HG02943 (cell line): ENCODE results near the gene SLC26A4.
"Not testable (repeated sequence)": the region's sequence is repeated elsewhere in the genome, so short reads cannot be mapped to it uniquely, and the experiment has no call there.

Source experiments
- ATAC-seq: cut with Tn5 transposase; IDR thresholded peaks from one replicate; pipeline ENCODE4 v1.9.1; 2021; ENCODE audit warnings: mild to moderate bottlenecking, low read depth, moderate library complexity; ENCODE audit not compliant: unreplicated experiment

Gene SLC26A4

DNA sequence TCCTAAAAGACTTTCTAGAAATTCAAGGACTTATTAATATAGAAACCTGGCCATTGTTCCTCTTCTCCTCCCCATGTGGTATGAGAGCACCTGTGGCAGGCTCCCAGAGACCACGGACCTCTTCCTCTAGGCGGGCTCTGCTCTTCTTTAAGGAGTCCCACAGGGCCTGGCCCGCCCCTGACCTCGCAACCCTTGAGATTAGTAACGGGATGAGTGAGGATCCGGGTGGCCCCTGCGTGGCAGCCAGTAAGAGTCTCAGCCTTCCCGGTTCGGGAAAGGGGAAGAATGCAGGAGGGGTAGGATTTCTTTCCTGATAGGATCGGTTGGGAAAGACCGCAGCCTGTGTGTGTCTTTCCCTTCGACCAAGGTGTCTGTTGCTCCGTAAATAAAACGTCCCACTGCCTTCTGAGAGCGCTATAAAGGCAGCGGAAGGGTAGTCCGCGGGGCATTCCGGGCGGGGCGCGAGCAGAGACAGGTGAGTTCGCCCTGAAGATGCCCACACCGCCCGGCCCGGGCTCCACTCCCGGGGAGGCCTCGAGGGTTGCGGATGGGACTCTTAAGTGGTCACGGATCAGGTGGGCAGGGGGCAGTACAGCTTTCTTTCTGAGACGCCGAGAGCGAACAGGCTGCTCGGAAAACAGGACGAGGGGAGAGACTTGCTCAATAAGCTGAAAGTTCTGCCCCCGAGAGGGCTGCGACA is at the start of gene SLC26A4:
TSS of gene SLC26A4 (plus strand) at position 448 of the 700 bp plus-strand sequence. CDS start 814 bp downstream, outside the sequence.
- no peak for ATAC-seq

DNA sequence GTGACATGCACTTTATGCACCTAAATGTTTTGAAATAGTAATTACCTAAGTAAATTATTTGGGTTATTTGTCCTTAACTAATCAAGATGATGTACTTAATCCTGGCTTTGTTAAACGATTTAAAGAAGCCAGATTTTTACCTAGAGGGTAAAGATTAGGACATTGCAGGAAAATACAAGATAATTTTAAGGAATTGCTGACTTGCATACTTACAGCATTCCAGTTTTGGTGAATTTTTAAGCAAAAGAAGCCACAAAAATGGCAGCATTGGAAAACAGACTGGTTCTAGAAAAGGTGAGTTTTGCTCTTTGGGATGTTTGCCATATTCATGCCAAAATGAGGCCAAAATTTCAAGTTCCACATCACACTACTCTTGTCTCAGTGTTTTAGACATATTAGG is 47.2 kb upstream of the SLC26A4 start:
- no peak for ATAC-seq

DNA sequence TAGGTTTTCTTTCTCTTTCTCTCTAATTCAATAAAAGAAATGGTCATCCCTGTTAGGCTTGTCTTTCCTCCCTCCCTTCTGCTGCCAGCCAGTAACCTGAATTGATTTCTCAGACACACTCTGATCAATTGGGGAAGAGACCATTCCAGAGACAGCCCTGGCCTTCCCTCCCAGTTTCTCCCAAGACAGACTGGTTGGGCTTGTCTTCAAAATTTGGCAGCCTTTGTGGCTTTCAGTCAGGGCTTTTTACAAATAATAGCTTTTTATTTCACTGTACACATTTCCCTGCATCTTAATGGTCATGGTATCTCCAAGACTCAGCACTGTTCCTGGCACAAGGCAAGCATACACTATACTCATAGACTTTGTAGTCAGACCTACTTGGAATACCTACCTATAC is 46.7 kb upstream of the SLC26A4 start:
- ATAC-seq, result no peak

DNA sequence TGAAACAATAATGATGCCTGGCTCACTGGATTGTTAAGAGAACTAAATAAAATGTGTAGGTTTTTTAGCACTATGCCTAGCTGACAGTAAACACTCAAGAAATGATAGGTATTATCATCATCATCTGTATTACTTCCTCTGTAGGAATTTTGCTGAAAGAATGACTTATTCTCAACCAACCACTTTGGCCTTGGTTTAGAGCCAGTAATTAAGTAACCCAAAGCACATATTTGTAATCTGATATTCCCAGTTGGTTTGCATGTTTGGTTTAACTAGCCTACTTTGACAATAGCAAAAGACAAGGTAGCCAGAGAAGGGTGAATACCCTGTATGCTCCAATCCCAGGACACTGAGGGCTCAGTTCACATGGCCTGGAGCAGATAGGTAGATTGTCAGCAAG is 46.2 kb upstream of the SLC26A4 start:
- ATAC-seq, result no peak

DNA sequence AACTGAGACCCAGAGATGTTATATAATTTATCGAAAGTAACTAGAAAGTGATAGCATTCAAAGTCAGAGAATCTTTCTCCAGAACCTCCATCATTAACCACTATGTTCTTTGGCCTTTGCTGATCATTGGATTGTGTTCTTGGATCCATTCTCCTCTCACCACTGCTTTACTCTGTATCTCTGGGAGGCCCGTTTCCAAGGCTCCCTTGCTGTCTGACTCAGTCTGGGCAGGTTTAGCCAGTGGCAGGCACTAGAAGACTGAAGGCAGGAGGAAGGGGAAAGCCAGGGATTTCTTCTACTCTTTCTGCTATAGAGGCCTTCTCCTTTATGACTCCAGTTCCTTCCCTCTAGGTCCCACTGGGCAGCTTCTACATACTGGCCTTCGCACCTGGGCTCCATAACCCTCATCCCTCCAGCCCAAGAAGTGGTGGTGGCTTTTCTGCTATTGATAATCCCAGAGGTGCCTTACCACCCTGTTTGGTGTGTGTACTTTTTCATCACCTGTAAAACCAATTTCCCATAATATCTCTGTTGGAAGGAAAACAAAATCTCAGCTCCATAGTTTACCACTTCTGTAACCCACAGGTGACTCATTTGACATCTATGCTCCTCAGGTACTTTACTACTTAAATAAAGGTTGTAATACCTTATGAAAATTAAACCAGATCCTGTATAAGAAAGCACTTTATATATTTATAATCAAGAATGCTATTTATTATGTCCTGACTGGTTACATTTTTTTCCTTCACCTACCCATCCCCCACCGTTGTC is 44.5 kb upstream of the SLC26A4 start:
- ATAC-seq, result no peak

DNA sequence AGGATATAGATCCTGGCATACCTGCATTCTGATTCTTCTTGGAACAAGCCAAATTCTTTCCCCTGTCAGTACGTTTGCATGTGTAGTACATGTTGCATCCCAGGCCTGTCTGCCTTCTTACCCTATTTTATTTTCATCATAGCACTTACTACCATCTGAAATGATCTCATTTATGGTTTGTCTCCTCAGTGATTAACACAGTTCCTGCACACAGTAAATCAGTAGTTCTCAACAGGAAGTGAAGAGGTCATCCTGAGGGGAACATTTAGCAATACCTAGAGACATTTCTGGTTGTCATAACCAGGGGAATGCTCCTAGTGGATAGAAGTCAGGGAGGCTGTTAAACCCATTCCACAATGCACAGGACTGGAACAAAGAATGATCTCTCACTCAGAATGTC is 38.2 kb upstream of the SLC26A4 start:
- no peak for ATAC-seq

DNA sequence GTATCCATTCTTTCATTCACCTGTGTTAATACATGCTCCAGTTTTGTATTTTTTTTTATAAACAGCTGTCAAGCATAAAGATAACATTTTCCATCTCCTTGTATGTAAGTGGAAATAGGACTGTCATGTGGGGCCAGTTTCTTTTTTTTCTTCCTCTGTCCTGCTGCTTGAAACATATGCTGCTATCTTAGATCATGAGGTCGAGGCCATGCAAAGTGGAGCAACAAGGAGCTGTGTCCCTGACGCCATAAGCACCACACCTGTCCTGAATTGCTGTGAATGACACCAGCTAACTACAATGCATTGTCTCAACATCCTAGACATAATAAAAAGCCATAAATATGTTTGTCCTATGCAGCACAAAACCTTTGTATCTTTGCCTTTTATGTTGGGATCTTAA is 37.7 kb upstream of the SLC26A4 start:
- ATAC-seq, result no peak

DNA sequence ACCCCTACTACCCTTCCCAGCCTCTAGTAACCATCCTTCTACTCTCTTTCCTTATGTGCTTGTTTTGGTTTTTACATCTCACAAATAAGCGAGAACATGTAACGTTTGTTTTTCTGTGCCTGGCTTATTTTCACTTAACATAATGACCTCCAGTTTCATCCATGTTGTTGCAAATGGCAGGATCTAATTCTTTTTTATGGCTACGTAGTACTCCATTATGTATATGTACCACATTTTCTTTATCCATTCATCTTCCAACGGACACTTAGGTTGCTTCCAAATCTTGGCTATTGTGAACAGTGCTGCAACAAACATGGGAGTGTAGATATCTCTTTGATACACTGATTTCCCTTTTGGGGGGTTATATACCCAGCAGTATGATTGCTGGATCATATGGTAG is 33.6 kb upstream of the SLC26A4 start:
- no peak for ATAC-seq

DNA sequence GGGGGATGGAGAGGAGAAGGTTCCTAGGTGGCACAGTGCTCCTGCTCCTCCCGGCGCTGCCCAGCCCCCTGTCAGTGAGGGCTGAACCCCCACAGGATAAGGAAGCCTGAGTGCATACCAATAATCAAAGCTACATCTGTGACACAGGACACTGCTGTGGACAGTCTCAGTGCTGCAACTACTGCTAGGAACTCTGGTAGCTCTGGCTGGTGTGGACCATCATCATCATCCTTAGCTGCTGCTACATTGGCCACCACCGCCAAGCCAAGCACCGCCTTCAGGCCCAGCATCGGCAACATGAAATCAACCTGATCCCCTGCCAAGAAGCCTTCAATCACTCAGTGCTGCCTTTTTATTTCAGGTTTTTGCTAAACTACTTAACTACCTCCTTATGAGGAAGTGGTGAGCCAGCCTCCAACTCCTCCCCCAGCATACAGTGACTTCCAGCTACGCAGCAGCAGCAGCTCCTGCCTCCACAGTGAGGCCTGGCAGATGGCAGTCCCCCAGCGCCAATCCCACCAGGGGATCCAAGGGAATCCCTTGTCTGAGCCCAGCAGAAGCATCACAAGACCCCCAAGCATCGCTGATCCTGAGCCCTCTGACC is 32.1 kb upstream of the SLC26A4 start:
- ATAC-seq, result no peak

DNA sequence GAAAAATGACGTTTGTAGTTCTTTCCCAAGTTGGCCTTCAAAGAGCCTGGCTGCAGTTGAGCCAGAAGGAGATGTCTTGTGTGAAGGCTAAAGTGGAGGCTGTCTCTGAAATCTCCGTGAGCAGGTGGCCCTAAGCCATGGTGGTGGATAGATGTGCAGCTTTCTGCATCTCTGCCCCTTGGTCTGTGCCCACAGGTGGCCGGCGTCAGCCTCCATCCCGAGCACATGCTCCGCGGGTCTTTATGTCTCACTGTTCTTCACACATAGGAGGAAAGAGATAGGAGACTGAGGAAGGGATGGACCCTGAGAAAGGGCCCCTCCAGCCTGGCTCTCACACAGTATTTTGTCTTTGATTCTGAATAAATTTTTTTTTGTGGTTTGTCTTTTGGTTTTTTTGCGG is 30.3 kb upstream of the SLC26A4 start:
- ATAC-seq, result no peak

DNA sequence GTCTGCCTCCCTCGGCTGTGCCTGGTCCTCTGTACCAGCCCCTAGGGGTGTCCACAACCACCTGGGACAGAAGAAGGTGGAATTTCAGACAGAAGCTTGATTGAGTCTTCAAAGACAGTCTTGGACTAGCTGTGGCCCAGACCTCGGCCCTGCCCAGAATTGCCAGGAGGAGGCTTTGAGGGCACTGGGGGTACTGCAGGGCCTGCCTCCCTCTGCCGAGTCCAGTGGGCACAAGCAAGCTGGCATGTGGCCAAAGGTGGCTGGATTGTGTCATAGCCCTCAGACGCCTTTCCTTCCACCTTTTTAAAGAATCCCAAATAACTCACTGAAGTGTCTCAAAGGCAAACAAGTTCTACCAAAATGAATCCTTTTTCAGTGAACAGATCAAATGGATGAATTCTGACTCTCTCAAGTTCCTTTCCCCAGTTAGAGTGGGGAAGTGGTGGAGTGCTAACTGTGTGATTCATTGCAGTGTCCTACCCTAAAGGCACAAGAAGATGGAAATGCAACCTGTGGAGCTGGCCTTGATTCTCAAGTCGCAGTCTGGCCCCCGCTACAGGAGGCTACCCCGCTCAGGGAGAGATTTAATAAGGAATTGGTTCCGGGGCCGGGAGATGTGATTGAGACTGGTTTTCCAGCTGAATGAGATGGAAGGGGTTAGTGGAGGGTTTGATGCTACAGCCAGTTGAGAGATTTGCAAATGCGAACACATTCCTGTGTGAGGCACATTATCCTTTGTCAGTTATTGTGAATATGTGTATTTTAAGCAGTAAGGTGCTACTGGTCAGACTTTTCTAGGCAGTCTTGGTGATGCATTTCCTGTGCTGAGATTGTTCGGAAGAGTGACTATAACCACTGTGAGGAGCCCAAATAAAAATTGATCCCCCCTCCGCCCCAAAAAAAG is 28.8 kb upstream of the SLC26A4 start:
- no peak for ATAC-seq

DNA sequence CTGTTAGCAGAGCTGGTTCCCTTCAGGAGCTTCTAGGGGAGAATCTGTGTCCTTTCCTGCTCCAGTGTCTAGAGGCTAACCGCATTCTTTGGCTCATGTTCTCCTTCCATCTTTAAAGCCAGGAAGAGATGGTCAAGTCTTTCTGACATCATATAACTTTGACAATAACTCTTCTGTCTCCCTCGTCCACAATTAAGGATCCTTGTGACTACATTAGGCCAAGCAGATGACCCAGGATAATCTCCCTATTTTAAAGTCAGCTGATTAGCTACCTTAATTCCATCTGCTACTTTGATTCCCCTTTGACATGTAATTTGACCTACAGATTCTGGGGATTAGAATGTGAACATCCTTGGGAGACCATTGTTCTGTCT is 28.1 kb upstream of the SLC26A4 start:
- no peak for ATAC-seq

DNA sequence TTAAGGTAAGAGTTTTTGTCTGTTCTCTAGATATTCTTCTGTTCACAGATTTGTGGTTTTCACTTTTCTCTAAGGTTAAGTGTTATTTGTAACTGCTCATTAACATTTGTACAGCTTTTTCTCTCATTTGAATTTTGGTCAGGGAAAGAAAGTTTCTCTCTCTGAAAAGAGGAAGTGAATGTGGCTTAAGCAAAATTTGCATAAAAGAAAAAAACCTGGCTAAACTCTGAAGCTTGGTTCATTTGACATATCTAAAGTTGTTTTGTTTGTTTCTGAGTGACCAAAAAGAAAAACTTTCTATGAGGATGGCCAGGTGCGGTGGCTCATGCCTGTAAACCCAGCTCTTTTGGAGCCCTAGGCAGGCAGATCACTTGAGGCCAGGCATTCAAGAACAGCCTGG is 22.0 kb upstream of the SLC26A4 start:
- ATAC-seq, result peak; percentile 95

DNA sequence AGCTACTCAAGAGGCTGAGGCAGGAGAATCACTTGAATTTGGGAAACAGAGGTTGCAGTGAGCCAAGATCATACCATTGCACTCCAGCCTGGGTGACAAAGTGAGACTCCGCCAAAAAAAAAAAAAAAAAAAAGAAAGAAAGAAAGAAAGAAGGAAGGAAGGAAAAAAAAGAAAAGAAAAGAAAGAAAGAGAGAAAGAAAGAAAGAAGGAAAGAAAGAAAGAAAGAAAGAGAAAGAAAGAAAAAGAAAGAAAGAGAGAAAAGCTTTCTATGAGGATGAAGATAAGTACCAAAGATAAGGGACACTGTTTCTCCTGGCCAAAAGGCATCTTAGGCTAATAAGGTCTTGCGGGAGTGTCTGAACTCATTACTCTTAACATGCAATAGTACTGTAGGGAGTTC is 21.6 kb upstream of the SLC26A4 start:
- not testable (repeated sequence) for ATAC-seq

DNA sequence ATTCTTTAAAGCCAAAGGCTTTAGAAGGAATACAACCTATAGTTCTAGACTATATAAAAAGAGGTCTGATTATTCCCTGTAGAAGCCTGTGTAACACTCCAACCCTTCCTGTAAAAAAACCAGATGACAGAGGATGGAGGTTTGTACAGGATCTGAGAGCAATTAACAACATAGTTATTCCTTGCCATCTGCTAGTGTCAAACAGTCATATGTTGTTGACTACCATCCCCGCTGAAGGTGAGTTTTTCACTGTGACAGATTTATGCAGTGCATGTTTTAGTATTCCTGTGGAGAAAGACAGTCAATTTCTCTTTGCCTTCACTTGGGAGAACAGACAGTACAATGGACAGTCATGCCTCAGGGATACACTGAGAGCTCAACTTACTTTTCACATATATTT is 19.0 kb upstream of the SLC26A4 start:
- ATAC-seq, result no peak

DNA sequence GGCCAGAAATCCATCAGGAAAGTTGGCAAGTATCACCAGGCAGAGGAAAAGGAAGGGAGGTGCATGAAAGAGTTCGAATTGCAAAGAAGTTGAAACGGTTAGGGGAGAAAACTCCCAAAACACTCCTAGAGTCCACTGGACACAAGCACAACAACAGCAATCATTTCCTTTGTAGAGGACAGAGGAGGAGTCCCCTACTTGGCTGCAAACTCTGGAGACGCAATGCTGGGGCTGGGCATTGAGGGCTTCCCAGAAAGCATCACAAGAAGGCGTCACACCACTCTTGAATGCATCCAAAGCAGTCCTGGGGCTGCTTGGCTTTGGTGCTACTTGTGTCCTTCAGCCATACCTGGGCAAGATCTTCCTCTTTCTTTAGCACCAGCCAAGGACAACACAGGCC is 18.1 kb upstream of the SLC26A4 start:
- ATAC-seq, result no peak

DNA sequence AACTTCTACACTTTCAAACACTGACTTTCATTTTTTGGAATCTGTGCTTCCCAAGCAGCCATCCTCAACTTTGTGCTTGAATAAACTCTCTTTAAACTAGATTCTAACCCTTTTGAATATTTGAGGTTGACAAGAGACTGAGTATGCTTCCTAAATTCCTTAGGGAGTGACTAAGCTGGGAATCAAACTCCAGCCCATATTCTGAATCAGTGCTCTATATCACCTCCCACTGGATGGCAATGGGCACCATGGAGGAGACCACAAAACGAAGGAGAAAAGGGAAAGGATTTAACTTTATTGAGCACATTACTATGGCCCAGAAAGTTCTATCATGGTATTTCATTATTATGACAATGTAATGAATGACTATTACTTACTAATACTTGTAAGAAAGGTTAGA is 17.2 kb upstream of the SLC26A4 start:
- no peak for ATAC-seq

DNA sequence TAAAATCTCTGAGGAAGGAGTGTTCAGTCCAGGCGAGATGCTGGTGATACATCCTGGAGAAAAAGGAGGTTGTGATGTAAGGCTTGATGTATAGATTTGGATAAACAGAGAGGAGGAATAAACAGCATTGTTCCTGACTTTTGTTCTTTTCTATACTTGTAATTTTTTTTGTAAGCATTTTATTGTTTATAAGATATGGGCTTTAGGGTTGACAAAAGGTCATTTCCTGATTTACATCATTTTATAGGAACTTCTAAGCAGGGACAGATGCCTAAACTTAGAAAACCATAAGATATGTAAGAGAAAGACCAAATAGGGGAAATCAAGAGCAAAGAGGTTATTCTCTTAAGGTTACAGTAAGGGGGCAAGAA is 16.7 kb upstream of the SLC26A4 start:
- no peak for ATAC-seq

DNA sequence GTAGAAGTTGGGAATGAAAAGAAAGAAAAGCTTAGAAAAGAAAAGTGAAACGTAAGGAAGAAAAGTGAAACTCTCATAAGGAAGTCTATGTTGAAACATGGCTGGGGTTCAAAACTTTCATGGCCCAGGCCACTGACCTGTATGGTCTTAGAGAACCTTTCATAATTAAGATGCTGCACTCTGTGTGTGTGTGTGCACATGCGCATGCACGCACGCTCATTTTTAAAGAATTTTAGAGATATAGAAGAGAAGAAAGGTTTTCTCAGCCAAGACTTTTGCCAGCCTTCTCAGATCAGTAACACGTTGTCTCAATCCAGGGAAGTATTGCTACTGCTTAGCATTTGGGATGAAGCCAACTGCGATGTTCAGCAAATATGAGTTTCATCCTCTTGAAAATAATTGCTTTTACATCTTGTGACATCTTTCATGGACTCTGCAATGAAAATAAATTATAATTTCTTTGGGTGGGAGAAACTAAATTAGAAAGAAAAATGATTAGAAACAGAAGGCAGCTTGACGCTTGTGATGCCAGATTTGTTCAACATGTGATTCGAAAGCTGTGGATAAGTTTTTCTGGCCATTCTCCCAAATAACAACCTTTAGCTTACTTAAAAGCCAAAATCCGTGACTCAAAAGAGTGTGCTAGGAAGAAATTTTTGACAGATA is 16.2 kb upstream of the SLC26A4 start:
- ATAC-seq, result no peak

DNA sequence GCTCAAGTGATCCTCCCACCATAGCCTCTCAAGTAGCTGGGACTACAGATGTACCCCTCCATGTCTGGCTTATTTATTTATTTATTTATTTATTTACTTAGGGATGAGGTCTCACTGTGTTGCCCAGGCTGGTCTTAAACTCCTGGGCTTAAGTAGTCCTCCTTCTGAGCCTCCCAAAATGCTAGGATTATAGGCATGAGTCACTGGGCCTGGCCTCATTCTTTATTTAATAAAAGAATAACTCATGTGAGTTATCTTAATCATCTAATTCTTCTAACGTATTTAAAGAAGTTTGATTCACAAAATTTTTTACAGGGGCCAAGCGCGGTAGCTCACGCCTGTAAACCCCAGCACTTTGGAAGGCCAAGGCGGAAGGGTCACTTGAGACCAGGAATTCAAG is 8.0 kb upstream of the SLC26A4 start:
- no peak for ATAC-seq
